Measurements from ENCODE around the gene GALK2. TPM values are rescaled to one million over a fixed set of nuclear protein-coding genes. Genes with fewer than 3 reads are reported as not detected.

GALK2 gene
- polyA plus RNA-seq, 1 donor (not counting 4 experiments of a cell fraction or from before 2014, with no cell fraction given): 29.7 TPM

- Histone ChIP-seq H3K27ac (ENCODE audit: control insufficient read depth, insufficient read depth, low read length) (no peak overlapping the region), H2AFZ (ENCODE audit: control insufficient read depth, low read length) (no peak overlapping the region), H3K9ac (ENCODE audit: control insufficient read depth, extremely low read depth, insufficient read depth, low read length) (no peak overlapping the region), H3K4me3 (ENCODE audit: control insufficient read depth in 2 of 3, extremely low read depth in 1 of 3, insufficient read depth in 2 of 3, low read depth in 1 of 3, low read length in 3 of 3) (no peak overlapping the region), H3K4me2 (ENCODE audit: control insufficient read depth, extremely low read depth, insufficient read depth, low read depth, low read length) (no peak overlapping the region), H3K4me1 (ENCODE audit: control insufficient read depth, extremely low read depth, insufficient read depth, low read length) (no peaks in the 10 kb centered on the region), H3K9me1 (ENCODE audit: control insufficient read depth, extremely low read depth, insufficient read depth, low read length) (no peaks in the 10 kb centered on the region), H3K27me3 (ENCODE audit: control insufficient read depth, extremely low read depth, insufficient read depth, low read length) (no peaks in the 10 kb centered on the region), H3K9me3 (ENCODE audit: control insufficient read depth, low read depth, low read length) (no peaks in the 10 kb centered on the region), H3K79me2 (ENCODE audit: control insufficient read depth, insufficient read depth, low read length) (no peaks in the 10 kb centered on the region), H4K20me1 (ENCODE audit: control insufficient read depth, extremely low read depth, insufficient read depth, low read length) (no peaks in the 10 kb centered on the region), H3K36me3 (ENCODE audit: control insufficient read depth in 2 of 2, extremely low read depth in 1 of 2, insufficient read depth in 2 of 2, low read length in 2 of 2) (no peaks in the 10 kb centered on the region)
- dilution Hi-C loops (cut with MboI; ENCODE audit: extremely low pct_ligation_motif_present, low sequenced_read_pairs): no loop called here
- FAIRE-seq (no peak), DNase-seq (ENCODE audit: low read depth, low spot score) (no peak)
- TF ChIP-seq CTCF (optimal IDR thresholded peaks at IDR 0.05 in 1 of 3, IDR thresholded peaks at IDR 0.05 in 1 of 3, conservative IDR thresholded peaks at IDR 0.05 in 1 of 3; ENCODE audit: extremely low read depth in 1 of 3, insufficient read depth in 2 of 3, low read length in 3 of 3) (no peak), EZH2 (IDR thresholded peaks at IDR 0.05; ENCODE audit: low read length) (no peak)
Observed at GRCh38 chr15:49121901-49122300, 48.1 kb upstream of the GALK2 start.

GRCh38 chr15:49122541-49123062, 47.4 kb upstream of the GALK2 start:
- H3K9ac ChIP-seq (ENCODE audit: control insufficient read depth, extremely low read depth, insufficient read depth, low read length): no peak overlapping the region
- dilution Hi-C loops (cut with MboI; ENCODE audit: extremely low pct_ligation_motif_present, low sequenced_read_pairs): no loop called here
- no peaks in the 10 kb centered on the region for H3K9me3 ChIP-seq (ENCODE audit: control insufficient read depth, low read depth, low read length)
- TF ChIP-seq CTCF (optimal IDR thresholded peaks at IDR 0.05 in 1 of 3, IDR thresholded peaks at IDR 0.05 in 1 of 3, conservative IDR thresholded peaks at IDR 0.05 in 1 of 3; ENCODE audit: extremely low read depth in 1 of 3, insufficient read depth in 2 of 3, low read length in 3 of 3) (no peak), EZH2 (IDR thresholded peaks at IDR 0.05; ENCODE audit: low read length) (no peak)
- no peak overlapping the region for H3K4me2 ChIP-seq (ENCODE audit: control insufficient read depth, extremely low read depth, insufficient read depth, low read depth, low read length)
- DNase-seq (ENCODE audit: low read depth, low spot score) (no peak), FAIRE-seq (no peak)
- H3K27ac ChIP-seq (ENCODE audit: control insufficient read depth, insufficient read depth, low read length): no peak overlapping the region
- no peaks in the 10 kb centered on the region for H4K20me1 ChIP-seq (ENCODE audit: control insufficient read depth, extremely low read depth, insufficient read depth, low read length)
- H3K79me2 ChIP-seq (ENCODE audit: control insufficient read depth, insufficient read depth, low read length): no peaks in the 10 kb centered on the region
- no peaks in the 10 kb centered on the region for H3K9me1 ChIP-seq (ENCODE audit: control insufficient read depth, extremely low read depth, insufficient read depth, low read length)
- no peaks in the 10 kb centered on the region for H3K27me3 ChIP-seq (ENCODE audit: control insufficient read depth, extremely low read depth, insufficient read depth, low read length)
- no peak overlapping the region for H2AFZ ChIP-seq (ENCODE audit: control insufficient read depth, low read length)
- peaks cover 0 to 4% of the 10 kb centered on the region in 2 experiments for H3K36me3 ChIP-seq (ENCODE audit: control insufficient read depth in 2 of 2, extremely low read depth in 1 of 2, insufficient read depth in 2 of 2, low read length in 2 of 2)
- H3K4me3 ChIP-seq (ENCODE audit: control insufficient read depth in 2 of 3, extremely low read depth in 1 of 3, insufficient read depth in 2 of 3, low read depth in 1 of 3, low read length in 3 of 3): no peak overlapping the region
- no peaks in the 10 kb centered on the region for H3K4me1 ChIP-seq (ENCODE audit: control insufficient read depth, extremely low read depth, insufficient read depth, low read length)

Measured in keratinocyte (primary cell).